GM19397 (cell line): ENCODE measurements around the gene LRCH1.

Experiments used
- ATAC-seq: cut with Tn5 transposase; IDR thresholded peaks from one replicate; pipeline ENCODE4 v1.9.1; 2021; ENCODE audit warnings: mild to moderate bottlenecking, moderate library complexity; ENCODE audit not compliant: unreplicated experiment

Gene LRCH1

GRCh38 chr13:46662690-46663089 lies 109.7 kb downstream of the LRCH1 start:
- peak; percentile 54 for ATAC-seq

DNA sequence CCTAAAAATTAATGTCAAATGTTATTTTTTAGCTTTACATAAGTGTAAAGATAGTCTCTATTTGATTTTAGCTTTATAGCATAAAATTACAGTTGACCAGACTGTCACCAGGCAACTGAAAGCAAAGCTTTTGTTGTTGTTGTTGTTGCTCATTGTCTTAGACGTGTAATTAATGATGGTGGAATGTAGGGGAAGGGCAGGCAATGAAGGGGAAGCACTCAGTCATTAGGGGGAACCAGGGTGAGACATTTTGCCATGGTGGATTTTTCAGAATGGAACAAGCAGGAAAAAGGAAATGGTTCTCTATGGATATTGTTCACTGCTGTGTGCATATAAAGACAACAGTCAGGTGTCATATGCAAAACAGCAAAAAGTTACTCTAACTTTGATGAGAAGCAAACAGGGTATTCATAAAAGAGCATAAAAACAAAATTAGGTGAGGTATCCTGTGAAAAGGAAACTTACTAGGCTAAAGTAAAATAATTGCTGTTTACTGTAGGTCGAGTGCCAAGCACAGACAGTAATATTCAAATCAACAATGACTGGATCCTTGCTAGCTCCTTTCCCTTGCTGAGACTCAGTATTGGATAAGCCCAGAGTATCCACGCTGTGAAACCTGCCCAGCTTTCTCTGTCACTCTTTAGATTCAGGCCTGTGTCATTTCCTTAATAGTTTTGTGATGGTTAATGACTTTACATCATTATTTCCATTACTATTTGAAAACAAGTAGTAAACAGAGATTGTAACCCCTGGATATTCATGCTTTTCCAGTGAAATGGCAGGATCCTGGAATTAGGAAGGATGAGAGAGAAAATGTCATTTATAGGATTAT lies 110.5 kb downstream of the LRCH1 start:
- ATAC-seq = no peak

- ATAC-seq = no peak
Observed at GRCh38 chr13:46664195-46664594, 111.2 kb downstream of the LRCH1 start.

- no peak for ATAC-seq
Observed at GRCh38 chr13:46665248-46665632, 112.3 kb downstream of the LRCH1 start.

GRCh38 chr13:46665633-46666482 lies 112.9 kb downstream of the LRCH1 start:
- no peak for ATAC-seq

DNA sequence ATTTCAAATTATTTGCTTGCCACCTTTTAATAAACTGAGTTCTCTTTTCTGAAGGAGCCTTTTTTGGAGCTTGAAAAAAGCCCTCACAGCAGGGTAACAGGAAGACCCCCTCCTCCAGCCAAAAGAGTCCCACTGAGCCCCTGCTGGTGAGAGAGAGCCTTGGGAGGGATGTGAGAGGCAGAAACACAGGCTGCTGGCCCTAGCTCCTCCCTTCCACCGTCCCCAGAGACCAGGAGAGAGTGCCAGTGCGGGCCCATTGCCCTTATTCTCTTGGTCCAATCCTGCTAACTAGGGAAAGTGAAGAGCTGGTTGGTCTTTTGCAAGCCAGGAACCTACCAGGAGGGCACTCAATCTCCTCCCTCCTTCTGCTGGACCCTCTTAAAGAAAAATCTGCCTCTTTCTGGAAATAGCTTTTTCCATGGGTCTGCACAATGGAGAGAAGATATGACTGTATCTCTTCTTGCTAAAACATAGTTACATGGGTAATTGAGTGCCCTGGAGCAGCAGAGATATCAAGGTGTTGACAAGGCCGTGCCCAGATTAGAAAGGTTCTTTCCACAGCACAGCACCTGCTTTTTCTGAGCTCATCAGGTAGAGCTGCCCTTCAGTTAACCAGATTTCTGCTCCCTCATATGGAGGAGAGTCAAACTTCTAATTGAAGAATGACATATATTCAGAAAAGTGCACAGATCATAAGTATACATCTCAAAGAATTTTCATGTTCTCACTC lies 113.9 kb downstream of the LRCH1 start:
- ATAC-seq = no peak

DNA sequence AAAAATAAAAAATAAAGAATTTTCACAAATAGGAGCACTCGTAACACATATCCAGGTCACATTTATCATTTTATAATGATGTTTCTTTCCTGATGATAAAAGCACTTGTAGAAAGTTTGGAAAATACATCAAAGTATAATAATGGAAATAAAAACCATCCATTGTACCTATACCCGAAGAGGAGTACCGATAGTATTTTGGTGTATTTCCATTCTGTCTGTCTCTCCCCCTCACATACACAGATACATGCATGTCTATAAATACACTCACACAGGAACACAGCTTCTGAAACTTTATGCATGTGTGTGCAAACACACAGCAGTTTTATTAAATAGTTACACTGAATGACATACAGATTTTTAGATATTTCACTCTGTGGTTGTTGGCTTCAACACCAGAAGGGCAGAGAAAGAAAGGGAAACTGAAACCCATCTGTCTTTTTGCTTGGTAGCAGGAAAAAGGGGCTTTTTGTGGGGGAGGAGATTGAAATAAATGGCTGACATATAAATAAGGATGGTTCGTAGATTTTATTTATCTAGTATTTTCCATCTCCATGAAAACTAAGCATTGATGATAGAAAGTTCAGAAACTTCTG lies 114.8 kb downstream of the LRCH1 start:
- peak; percentile 41 for ATAC-seq

- no peak for ATAC-seq
Observed at GRCh38 chr13:46668302-46668720, 115.3 kb downstream of the LRCH1 start.

DNA sequence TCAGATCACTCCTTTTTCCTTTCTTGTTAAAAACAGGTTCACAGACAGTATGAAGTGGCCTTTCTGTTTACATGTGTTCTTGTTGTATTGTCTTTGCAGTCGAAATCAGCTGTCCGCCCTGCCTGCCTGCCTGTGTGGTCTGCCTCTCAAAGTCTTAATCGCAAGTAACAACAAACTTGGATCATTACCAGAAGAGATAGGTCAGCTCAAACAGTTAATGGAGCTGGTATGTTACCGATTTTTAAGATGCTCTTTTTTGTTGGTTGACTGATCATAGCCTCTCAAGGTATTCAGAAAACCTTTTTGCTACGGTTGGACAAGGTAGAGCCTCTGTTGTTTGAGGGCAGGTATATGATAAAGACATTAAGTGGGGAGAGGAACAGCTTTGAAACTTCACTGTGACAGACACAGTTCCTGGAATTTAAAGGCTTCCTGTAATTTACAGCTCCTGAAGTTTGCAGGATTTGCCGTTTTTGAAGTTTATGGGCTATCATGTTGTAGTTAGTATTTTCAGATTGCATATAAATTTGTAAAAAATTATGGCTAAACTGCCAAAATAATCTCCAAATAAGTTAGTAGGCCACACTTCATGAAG lies 116.1 kb downstream of the LRCH1 start:
- no peak for ATAC-seq

DNA sequence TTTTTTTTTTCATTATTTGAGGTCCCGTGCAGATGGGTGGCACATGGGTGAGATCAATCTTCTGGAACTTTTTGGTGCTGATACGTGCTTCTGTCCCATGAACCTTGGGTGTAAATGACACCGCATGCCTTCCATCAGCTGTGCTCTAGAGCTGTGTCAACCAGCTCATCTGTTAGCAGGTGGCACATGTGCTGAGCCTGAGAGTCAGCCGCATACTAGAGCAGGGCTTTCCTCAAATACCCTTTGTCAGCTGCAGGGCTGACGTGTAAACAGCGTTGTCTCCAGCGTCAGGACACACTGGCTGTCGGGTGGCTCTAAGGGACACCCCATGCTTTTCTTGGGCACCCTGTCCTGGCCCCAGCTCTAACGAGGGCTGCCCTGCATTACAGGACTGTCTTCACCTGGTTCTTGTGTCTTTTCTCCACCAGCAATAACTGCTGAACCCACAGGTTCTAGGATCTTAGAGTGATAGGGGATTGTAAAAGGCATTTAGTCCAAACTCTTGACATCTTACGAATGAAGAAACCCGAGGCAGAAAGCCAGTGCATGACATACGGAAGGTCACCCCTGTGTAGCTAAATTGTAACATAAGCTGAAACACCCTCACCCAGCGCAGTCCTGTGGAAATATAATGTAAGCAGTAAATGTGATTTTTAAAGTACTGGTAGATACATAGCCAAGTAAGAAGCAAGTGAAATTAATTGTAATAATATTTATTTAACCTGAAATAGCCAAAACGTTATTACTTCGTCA lies 119.5 kb downstream of the LRCH1 start:
- ATAC-seq = no peak

GRCh38 chr13:46675016-46675415 lies 122.0 kb downstream of the LRCH1 start:
- no peak for ATAC-seq

- ATAC-seq = no peak
Observed at GRCh38 chr13:46676378-46676725, 123.4 kb downstream of the LRCH1 start.

GRCh38 chr13:46679369-46680120 lies 126.6 kb downstream of the LRCH1 start:
- peak; percentile 90 for ATAC-seq

DNA sequence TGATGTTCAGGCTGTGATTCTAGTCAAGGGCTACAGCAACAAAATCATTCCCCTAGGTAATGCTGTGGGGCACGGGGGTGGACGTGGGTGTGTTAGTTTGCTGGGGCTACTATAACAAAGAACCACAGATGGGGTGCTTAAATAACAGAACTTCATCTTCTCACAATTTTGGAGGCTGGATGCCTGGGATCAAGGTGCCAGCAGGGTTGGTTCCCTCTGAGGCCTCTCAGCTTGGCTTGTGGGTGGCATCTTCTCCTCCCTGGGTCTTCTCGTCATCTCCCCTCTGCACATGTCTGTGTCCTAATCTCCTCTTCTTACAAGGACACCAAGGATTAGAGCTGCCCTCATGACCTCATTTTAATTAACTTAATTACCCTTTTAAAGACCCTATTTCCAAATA lies 129.0 kb downstream of the LRCH1 start:
- ATAC-seq = no peak

DNA sequence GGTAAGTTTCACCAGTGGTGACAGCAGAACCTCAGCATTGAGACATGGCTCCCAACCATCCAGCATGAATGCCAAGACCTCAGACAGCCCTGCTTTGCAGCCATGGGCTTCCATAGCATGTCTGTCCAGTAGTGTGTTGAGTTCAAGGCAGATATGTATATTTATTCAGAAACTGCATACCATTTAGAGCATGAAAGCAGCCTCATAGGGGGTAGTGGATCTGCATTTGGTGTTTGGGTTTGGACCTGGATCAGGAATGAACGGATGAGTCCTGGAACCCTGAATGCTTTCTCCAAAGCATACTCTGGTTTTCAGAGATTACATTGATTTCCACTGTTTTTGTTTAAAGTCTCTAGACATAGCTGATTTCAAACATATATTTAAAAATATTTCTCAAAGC lies 129.7 kb downstream of the LRCH1 start:
- ATAC-seq = no peak

DNA sequence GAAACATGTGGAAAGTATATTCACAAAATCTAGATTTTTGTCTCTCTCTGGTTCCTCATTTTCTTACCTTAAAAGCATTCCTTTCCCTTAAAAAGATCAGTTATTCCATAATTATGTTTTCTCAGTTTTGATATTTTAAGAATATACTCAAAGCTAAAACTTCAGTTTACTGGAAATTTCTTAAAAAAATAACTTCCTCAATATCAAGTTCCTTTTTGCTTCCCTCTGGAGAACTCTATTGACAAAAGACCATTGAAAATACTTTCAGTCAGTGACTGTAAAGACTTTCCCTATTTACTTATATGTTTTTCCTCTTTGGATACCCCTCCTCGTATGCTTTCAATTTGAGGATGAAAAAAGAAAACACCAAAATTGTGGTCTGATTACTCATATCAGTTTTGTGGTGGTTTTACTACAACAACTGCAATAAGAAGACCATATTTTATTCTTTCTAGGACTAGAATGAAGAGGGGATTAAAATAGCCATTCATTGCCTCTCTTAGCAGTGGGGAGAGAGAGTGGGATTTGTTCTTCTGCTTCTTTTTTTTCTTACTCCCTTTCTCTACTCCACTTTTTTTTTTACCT lies 130.8 kb downstream of the LRCH1 start:
- ATAC-seq = no peak

GRCh38 chr13:46684287-46685001 lies 131.5 kb downstream of the LRCH1 start:
- ATAC-seq = no peak

- no peak for ATAC-seq
Observed at GRCh38 chr13:46685006-46685730, 132.2 kb downstream of the LRCH1 start.
